A673 (cell line): ENCODE data around the gene NPPC. TPM values are rescaled to one million over a fixed set of nuclear protein-coding genes. Genes with fewer than 3 reads are reported as not detected.

ENCODE experiments used
- BruUV-seq: library from RNA; stranded (reverse); fragments of 400-500 nt; replicated peaks from 2 replicates; lab custom pipeline; 2021; lab: Mats Ljungman, UMichigan
- CTCF ChIA-PET: fragments of 300-600 bp; sonication (Branson Sonifier 250); formaldehyde crosslinking; loops from one replicate; lab custom pipeline; 2022; ENCODE audit warnings: antibody characterized with exemption; lab: Charles Lee
- POLR2A ChIA-PET: fragments of 300-600 bp; sonication (Branson Sonifier 250); formaldehyde crosslinking; loops from one replicate; lab custom pipeline; 2022; ENCODE audit warnings: antibody characterized with exemption; ENCODE audit not compliant: low non-redundant PET; lab: Charles Lee
- DNase-seq: peaks from one replicate; pipeline ENCODE4 v3.0.0-alpha.2; 2015; ENCODE audit warnings: low spot score
- H3K27ac ChIP-seq: fragments of 200-600 bp; sonication (generic); 2 replicates; pipeline ENCODE4 v1.5.1; 2016; ENCODE audit warnings: mixed run types, low read depth, mild to moderate bottlenecking, mixed read lengths, antibody characterized with exemption, low read length; ENCODE audit not compliant: poor library complexity, severe bottlenecking
- H3K27me3 ChIP-seq: fragments of 200-600 bp; sonication (generic); replicated peaks from 2 replicates; pipeline ENCODE4 v1.6.1; 2017; ENCODE audit warnings: mixed run types, low read depth, mild to moderate bottlenecking, mixed read lengths, antibody characterized with exemption, low read length; ENCODE audit not compliant: insufficient read depth, poor library complexity
- H3K36me3 ChIP-seq: fragments of 200-600 bp; sonication (generic); 2 replicates; pipeline ENCODE4 v1.6.1; 2016; ENCODE audit warnings: mixed run types, mild to moderate bottlenecking, mixed read lengths, antibody characterized with exemption, low read length; ENCODE audit not compliant: insufficient read depth, poor library complexity, severe bottlenecking
- H3K4me1 ChIP-seq: fragments of 200-600 bp; sonication (generic); 2 replicates; pipeline ENCODE4 v1.6.1; 2017; ENCODE audit warnings: mixed run types, mild to moderate bottlenecking, mixed read lengths, antibody characterized with exemption, low read length; ENCODE audit not compliant: insufficient read depth, poor library complexity, severe bottlenecking
- H3K4me3 ChIP-seq: fragments of 200-600 bp; sonication (generic); 2 replicates; pipeline ENCODE4 v1.5.1; 2016; ENCODE audit warnings: low read depth, mixed run types, mild to moderate bottlenecking, mixed read lengths, low read length; ENCODE audit not compliant: poor library complexity, severe bottlenecking
- H3K9me3 ChIP-seq: fragments of 200-600 bp; sonication (generic); 2 replicates; pipeline ENCODE4 v1.6.1; 2016; ENCODE audit warnings: mixed run types, low read depth, mild to moderate bottlenecking, mixed read lengths, antibody characterized with exemption, low read length; ENCODE audit not compliant: poor library complexity, severe bottlenecking
- EZH2 ChIP-seq: fragments of 200-600 bp; sonication (generic); IDR thresholded peaks from 2 replicates; pipeline ENCODE4 v1.6.1; 2017; ENCODE audit warnings: borderline replicate concordance, low read depth, mild to moderate bottlenecking, mixed read lengths, antibody characterized with exemption, low read length; ENCODE audit not compliant: poor library complexity, severe bottlenecking
- intact Hi-C: fragments of 100-400 bp; cut with micrococcal nuclease; formaldehyde crosslinking; loops from one replicate; pipeline ENCODE4 v1.10.0; 2022; ENCODE audit not compliant: unreplicated experiment
- total RNA-seq: library from RNA; stranded (reverse); gene quantifications from 2 replicates; pipeline ENCODE4 v1.2.3, GENCODE V29; 2021
- TF ChIP-seq, protein P1 (sequence below): fragments of 300-800, 200-600 bp; sonication (generic); conservative IDR thresholded peaks from 2 replicates; pipeline ENCODE4 v1.5.1; 2017; ENCODE audit warnings: low read depth, mild to moderate bottlenecking, antibody characterized with exemption, low read length, moderate library complexity, mixed read lengths

Gene NPPC
- total RNA-seq, 1 experiment from 2014 or later: not detected

DNA sequence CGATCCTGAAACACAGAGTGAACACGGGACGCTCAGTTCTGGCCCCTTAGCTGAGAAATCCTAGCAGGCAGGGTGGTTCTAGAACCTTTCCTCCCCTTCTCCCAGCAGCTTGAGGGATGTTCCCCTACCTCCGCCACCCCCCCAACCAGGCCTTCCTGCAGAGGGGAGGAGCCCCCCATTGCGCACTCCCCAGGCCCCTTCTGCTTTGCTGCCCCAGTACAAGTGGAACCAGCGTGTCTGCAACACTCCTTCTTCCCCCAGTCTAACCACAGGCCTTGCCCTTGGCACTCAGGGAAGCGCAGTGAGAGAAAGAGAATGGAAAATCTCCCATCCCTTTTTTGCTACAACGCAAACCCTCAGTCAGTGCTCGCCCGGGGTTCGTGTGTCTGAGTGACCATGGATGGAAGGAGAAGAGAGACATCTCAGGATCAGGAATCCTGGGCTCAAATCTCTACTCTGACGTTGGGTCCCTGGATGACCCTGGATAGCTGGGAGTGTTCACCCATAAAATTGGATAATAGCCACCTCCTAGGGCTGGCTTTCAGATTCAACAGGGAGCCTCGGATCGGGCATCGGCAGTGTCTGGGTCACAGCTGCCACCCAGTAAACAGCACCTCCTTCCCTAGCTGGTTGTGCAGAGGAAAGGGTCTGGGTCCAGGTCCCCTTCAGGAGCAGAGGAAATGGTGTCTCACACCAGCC is 3.7 kb downstream of the NPPC start:
- peaks cover 32% of the 10 kb centered on the region for H3K27me3 ChIP-seq
- BruUV-seq: no TSS peak
- no peak overlapping the region for H3K4me3 ChIP-seq
- H3K9me3 ChIP-seq: no peaks in the 10 kb centered on the region
- ChIA-PET CTCF (no interaction called here), POLR2A (no interaction called here)
- H3K4me1 ChIP-seq: peaks cover 14% of the 10 kb centered on the region
- TF ChIP-seq, protein P1, sequence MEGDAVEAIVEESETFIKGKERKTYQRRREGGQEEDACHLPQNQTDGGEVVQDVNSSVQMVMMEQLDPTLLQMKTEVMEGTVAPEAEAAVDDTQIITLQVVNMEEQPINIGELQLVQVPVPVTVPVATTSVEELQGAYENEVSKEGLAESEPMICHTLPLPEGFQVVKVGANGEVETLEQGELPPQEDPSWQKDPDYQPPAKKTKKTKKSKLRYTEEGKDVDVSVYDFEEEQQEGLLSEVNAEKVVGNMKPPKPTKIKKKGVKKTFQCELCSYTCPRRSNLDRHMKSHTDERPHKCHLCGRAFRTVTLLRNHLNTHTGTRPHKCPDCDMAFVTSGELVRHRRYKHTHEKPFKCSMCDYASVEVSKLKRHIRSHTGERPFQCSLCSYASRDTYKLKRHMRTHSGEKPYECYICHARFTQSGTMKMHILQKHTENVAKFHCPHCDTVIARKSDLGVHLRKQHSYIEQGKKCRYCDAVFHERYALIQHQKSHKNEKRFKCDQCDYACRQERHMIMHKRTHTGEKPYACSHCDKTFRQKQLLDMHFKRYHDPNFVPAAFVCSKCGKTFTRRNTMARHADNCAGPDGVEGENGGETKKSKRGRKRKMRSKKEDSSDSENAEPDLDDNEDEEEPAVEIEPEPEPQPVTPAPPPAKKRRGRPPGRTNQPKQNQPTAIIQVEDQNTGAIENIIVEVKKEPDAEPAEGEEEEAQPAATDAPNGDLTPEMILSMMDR: no peak
- no peak for TF ChIP-seq EZH2
- intact Hi-C loops: loop anchor here (5.0 to 10.0 kb wide), 2 partner anchors 310 to 372 kb away; no protein-coding TSS in a partner anchor
- no peaks in the 10 kb centered on the region for H3K36me3 ChIP-seq
- DNase-seq: no peak
- no peak overlapping the region for H3K27ac ChIP-seq

DNA sequence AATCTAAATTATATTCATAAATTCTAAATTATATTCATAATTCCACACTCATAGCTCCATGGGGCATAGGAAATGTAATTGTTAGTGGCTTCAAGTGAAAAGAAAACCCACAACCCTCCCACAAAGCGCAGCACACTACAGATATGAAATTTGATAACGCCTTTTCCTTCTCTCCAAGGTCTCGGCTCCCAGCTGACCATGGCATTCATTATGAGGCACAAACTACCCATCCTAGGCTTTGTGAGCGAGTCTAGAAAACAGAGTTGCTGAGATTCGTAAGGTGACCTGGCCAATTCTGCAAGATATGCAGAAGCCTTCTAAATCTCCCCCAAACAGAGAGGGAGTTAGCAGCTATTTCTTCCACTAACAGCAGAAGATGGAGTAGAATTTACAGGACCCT is 5.4 kb downstream of the NPPC start:
- Histone ChIP-seq H3K9me3 (no peaks in the 10 kb centered on the region), H3K27me3 (peaks cover 22% of the 10 kb centered on the region), H3K27ac (no peak overlapping the region), H3K4me1 (peaks cover 5% of the 10 kb centered on the region), H3K36me3 (no peaks in the 10 kb centered on the region), H3K4me3 (no peak overlapping the region)
- intact Hi-C loops: loop anchor here (5.0 to 10.0 kb wide), 2 partner anchors 312 to 374 kb away; no protein-coding TSS in a partner anchor
- BruUV-seq: no TSS peak
- ChIA-PET CTCF (no interaction called here), POLR2A (no interaction called here)
- no peak for TF ChIP-seq EZH2
- TF ChIP-seq, protein P1: no peak
- no peak for DNase-seq

DNA sequence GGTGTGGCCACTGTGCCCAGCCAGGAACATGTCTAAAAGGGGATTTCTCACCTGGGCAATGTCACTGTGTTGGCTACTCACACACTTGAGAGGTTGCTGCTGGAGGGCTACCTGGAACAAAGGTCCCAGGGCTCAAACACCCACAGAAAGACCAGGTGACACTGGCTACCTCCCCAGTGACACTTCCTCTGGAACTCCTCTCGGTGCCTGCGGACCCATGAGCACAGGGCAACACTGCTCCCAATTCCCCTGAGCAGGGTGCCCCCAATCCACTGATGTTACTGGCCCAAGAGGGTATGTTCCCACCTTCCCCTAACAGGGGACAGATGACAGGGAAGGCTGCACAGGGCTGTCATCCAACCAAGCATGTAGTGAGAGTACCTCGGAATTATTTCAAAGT is 5.8 kb downstream of the NPPC start:
- POLR2A ChIA-PET: no interaction called here

More for the DNA sequence above, 5.8 kb downstream of the NPPC start:
- CTCF ChIA-PET: no interaction called here
- Histone ChIP-seq H3K27ac (no peak overlapping the region), H3K4me3 (no peak overlapping the region), H3K9me3 (no peaks in the 10 kb centered on the region), H3K27me3 (peaks cover 19% of the 10 kb centered on the region), H3K36me3 (no peaks in the 10 kb centered on the region), H3K4me1 (peaks cover under 1% of the 10 kb centered on the region)
- BruUV-seq: no TSS peak
- DNase-seq: no peak
- TF ChIP-seq, protein P1: no peak
- TF ChIP-seq EZH2: no peak
- intact Hi-C loops: loop anchor here (5.0 to 10.0 kb wide), 2 partner anchors 312 to 374 kb away; no protein-coding TSS in a partner anchor
